Measurements from ENCODE around the gene WDR64. TPM values are rescaled to one million over a fixed set of nuclear protein-coding genes. Genes with fewer than 3 reads are reported as not detected.
A peak's percentile ranks its signal among the peaks of the same experiment; 100 is the strongest.

Gene WDR64
- total RNA-seq, 1 experiment from 2014 or later, result not detected

DNA sequence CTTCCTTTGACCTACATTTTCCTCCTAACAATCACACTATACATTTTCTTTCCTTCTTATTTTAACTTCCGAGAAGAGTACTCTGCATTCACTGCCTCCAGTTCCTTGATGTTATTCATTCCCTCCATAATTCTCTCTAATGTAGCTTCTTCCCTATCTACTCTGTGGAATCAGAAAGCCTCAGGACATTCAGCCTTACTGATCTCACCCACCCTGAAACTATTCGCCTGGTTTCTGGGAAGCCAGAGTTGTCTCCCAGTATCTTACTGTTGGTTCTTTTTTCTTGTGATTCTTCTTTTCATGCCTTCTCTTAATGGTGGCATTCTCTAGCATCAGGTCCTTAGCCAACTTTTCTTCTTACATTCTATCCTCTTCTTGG lies 45.5 kb downstream of the WDR64 start:
- H2AFZ ChIP-seq, result no peak overlapping the region
- H3K4me1 ChIP-seq (replicated peaks; ENCODE audit: insufficient read depth), result peaks cover 16% of the 10 kb centered on the region
- no peaks in the 10 kb centered on the region for H4K20me1 ChIP-seq (ENCODE audit: insufficient read depth)
- intact Hi-C loops (cut with micrococcal nuclease; ENCODE audit: unreplicated experiment), result no loop called here
- H3K9me3 ChIP-seq (ENCODE audit: insufficient read depth, low read depth), result peaks cover 10% of the 10 kb centered on the region
- H3K27ac ChIP-seq, result no peak overlapping the region
- no peaks in the 10 kb centered on the region for H3K9me2 ChIP-seq (ENCODE audit: insufficient read depth)
- no TSS peak for BruUV-seq (replicated peaks)
- H3K4me2 ChIP-seq, result no peak overlapping the region
- no peak for DNase-seq
- POLR2A ChIA-PET (ENCODE audit: unreplicated experiment), result no interaction called here
- CTCF ChIA-PET, result no interaction called here
- no peak overlapping the region for H3K4me3 ChIP-seq
- TF ChIP-seq, protein P1, sequence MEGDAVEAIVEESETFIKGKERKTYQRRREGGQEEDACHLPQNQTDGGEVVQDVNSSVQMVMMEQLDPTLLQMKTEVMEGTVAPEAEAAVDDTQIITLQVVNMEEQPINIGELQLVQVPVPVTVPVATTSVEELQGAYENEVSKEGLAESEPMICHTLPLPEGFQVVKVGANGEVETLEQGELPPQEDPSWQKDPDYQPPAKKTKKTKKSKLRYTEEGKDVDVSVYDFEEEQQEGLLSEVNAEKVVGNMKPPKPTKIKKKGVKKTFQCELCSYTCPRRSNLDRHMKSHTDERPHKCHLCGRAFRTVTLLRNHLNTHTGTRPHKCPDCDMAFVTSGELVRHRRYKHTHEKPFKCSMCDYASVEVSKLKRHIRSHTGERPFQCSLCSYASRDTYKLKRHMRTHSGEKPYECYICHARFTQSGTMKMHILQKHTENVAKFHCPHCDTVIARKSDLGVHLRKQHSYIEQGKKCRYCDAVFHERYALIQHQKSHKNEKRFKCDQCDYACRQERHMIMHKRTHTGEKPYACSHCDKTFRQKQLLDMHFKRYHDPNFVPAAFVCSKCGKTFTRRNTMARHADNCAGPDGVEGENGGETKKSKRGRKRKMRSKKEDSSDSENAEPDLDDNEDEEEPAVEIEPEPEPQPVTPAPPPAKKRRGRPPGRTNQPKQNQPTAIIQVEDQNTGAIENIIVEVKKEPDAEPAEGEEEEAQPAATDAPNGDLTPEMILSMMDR (conservative IDR thresholded peaks at IDR 0.05), result no peak
- no peak for TF ChIP-seq EZH2 (IDR thresholded peaks at IDR 0.05; ENCODE audit: low read depth)
- peaks cover 13% of the 10 kb centered on the region; the same call in 1 of the 2 replicates for H3F3A ChIP-seq (ENCODE audit: insufficient read depth, low read depth)
- H3K36me3 ChIP-seq (ENCODE audit: low read depth), result no peaks in the 10 kb centered on the region
- no peaks in the 10 kb centered on the region for H3K79me2 ChIP-seq (ENCODE audit: low read depth)
- H3K27me3 ChIP-seq (ENCODE audit: insufficient read depth, low read depth), result no peaks in the 10 kb centered on the region

DNA sequence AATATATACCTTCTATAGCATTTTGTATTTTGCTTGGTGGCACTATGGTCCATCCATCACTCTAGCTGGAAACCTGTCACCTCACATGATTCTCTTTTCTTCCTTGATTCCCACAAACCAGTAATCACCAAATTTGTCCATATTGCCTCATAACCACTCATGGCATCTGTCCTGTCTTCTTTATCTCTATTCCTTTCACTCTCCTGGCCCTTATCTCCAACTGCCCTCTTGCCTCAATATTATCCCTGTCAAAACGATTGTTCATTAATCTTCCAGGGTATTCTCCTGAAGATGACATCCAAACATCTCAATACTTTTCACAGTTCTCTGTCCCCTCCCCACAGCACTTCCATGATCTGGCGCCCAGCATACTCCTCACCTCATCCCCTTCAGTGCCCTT lies 46.1 kb downstream of the WDR64 start:
- Histone ChIP-seq H3K27me3 (ENCODE audit: insufficient read depth, low read depth) (no peaks in the 10 kb centered on the region), H3K4me1 (replicated peaks; ENCODE audit: insufficient read depth) (peaks cover 21% of the 10 kb centered on the region), H3K9me3 (ENCODE audit: insufficient read depth, low read depth) (peaks cover 10% of the 10 kb centered on the region), H3K4me2 (no peak overlapping the region), H3K36me3 (ENCODE audit: low read depth) (no peaks in the 10 kb centered on the region), H3K27ac (no peak overlapping the region), H3F3A (ENCODE audit: insufficient read depth, low read depth) (peaks cover 19% of the 10 kb centered on the region; the same call in 1 of the 2 replicates), H4K20me1 (ENCODE audit: insufficient read depth) (no peaks in the 10 kb centered on the region), H3K9me2 (ENCODE audit: insufficient read depth) (no peaks in the 10 kb centered on the region), H3K79me2 (ENCODE audit: low read depth) (no peaks in the 10 kb centered on the region), H3K4me3 (no peak overlapping the region), H2AFZ (no peak overlapping the region)
- CTCF ChIA-PET, result no interaction called here
- no peak for DNase-seq
- BruUV-seq (replicated peaks), result no TSS peak
- POLR2A ChIA-PET (ENCODE audit: unreplicated experiment), result no interaction called here
- intact Hi-C loops (cut with micrococcal nuclease; ENCODE audit: unreplicated experiment), result no loop called here
- no peak for TF ChIP-seq EZH2 (IDR thresholded peaks at IDR 0.05; ENCODE audit: low read depth)
- TF ChIP-seq, protein P1 (conservative IDR thresholded peaks at IDR 0.05), result no peak

DNA sequence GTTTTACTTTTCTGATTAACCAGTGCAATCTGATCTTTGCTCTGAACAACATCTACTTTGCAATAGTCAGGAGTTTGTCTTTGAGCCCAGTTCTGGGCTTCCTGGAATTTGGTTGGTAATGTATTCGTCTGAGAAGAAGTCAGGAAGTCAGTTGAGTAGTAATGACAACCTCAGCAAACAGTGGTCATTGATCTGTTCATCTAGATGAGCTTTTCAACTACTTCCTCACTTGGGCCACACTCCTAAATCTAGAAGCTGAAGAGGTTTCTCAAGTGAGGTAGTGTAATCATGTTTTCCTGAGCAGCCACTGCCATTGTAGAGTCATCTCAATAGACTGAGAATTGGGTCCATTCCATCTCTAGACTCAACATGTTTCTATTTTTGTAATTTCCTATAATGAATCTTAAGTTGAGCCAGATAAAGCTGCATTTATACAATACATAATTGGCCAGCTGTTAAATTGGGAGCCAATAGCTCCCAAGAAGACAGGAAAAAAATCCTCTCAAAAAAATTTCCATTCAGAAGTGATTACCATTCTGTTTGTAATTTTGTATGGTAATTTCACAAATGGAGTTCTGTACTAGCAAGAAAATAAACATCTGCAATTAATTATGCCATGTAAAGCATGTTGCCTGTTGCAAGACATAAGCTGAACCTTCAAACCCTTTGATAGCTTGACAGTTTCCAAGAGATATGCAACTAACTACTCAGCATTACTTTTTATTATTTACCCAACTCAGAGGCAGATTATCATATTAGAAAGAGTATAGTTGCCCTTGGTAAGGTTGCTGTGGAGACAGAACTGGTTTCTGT lies 49.6 kb downstream of the WDR64 start:
- peak overlapping the region; percentile 47; the same call in 1 of the 2 replicates for H3K4me2 ChIP-seq
- H3F3A ChIP-seq (ENCODE audit: insufficient read depth, low read depth), result peaks cover 30% of the 10 kb centered on the region
- no peak overlapping the region for H3K4me3 ChIP-seq
- no TSS peak for BruUV-seq (replicated peaks)
- H2AFZ ChIP-seq, result no peak overlapping the region
- no peak for DNase-seq
- peaks cover 14% of the 10 kb centered on the region for H3K9me3 ChIP-seq (ENCODE audit: insufficient read depth, low read depth)
- intact Hi-C loops (cut with micrococcal nuclease; ENCODE audit: unreplicated experiment), result loop anchor here (10.0 kb wide), 2 partner anchors 293 to 917 kb away; partner anchors contain the start of gene MAP1LC3C
- H4K20me1 ChIP-seq (ENCODE audit: insufficient read depth), result no peaks in the 10 kb centered on the region
- CTCF ChIA-PET, result no interaction called here
- no peak for TF ChIP-seq EZH2 (IDR thresholded peaks at IDR 0.05; ENCODE audit: low read depth)
- TF ChIP-seq, protein P1 (conservative IDR thresholded peaks at IDR 0.05), result no peak
- H3K27me3 ChIP-seq (ENCODE audit: insufficient read depth, low read depth), result no peaks in the 10 kb centered on the region
- POLR2A ChIA-PET (ENCODE audit: unreplicated experiment), result no interaction called here
- peaks cover 39% of the 10 kb centered on the region for H3K4me1 ChIP-seq (replicated peaks; ENCODE audit: insufficient read depth)
- H3K27ac ChIP-seq, result peak overlapping the region; percentile 20; the same call in 1 of the 2 replicates
- H3K36me3 ChIP-seq (ENCODE audit: low read depth), result no peaks in the 10 kb centered on the region; the same call in 1 of the 2 replicates
- H3K79me2 ChIP-seq (ENCODE audit: low read depth), result no peaks in the 10 kb centered on the region
- no peaks in the 10 kb centered on the region for H3K9me2 ChIP-seq (ENCODE audit: insufficient read depth)
